Transverse colon (tissue), 4 donors: ENCODE results near the gene PPARD. TPM values are rescaled to one million over a fixed set of nuclear protein-coding genes. Genes with fewer than 3 reads are reported as not detected.
"Not testable (repeated sequence)": the region's sequence is repeated elsewhere in the genome, so short reads cannot be mapped to it uniquely, and the experiment has no call there.

Experiments used
- DNase-seq: peaks from one replicate; pipeline ENCODE4 v3.0.0-alpha.2; 2019
- H3K27ac ChIP-seq, 4 donors: fragments of 200-600 bp; sonication (generic); 2 replicates each; pipeline ENCODE4 v1.5.1; 2016 to 2018; ENCODE audit warnings: inconsistent platforms in 4 of 4
- H3K27me3 ChIP-seq: fragments of 200-600 bp; sonication (generic); 2 replicates; pipeline ENCODE4 v1.5.1; 2017; ENCODE audit warnings: inconsistent platforms
- H3K36me3 ChIP-seq, 4 donors: fragments of 200-600 bp; sonication (generic); 2 replicates each; pipeline ENCODE4 v1.5.1; 2017 to 2019; ENCODE audit warnings: inconsistent platforms in 4 of 4
- H3K4me1 ChIP-seq, 4 donors: fragments of 200-600 bp; sonication (generic); 2 replicates each; pipeline ENCODE4 v1.5.1; 2017 to 2020; ENCODE audit warnings: inconsistent platforms in 4 of 4
- H3K4me3 ChIP-seq, 4 donors: fragments of 200-600 bp; sonication (generic); 1 replicate in 1 of 4; 2 replicates in 3 of 4; pipeline versions ENCODE4 v1.5.1 to v1.6.1; 2017 to 2019; ENCODE audit warnings: inconsistent platforms in 4 of 4
- H3K9me3 ChIP-seq, 2 donors: fragments of 200-600 bp; sonication (generic); 2 replicates each; pipeline ENCODE4 v1.5.1; 2017 to 2019; ENCODE audit warnings: inconsistent platforms in 2 of 2
- CTCF ChIP-seq, 5 experiments: fragments of 200-600 bp in 3 of 5; fragments of 450-650 bp in 2 of 5; sonication (generic) in 3 of 5; IDR thresholded peaks; 1 replicate in 2 of 5; 2 replicates in 3 of 5; pipeline ENCODE4 v1.5.1; 2016 to 2017; ENCODE audit warnings: antibody characterized with exemption in 5 of 5, inconsistent platforms in 3 of 5, mild to moderate bottlenecking in 2 of 5, moderate library complexity in 1 of 5
- EP300 ChIP-seq: sonication (generic); formaldehyde crosslinking; IDR thresholded peaks from one replicate; pipeline ENCODE4 v1.6.1; 2017; ENCODE audit warnings: antibody characterized with exemption, low read depth
- POLR2A ChIP-seq: fragments of 450-650 bp; IDR thresholded peaks from one replicate; pipeline ENCODE4 v1.6.1; 2016; ENCODE audit warnings: antibody characterized with exemption, mild to moderate bottlenecking, moderate library complexity
- POLR2AphosphoS5 ChIP-seq, 3 donors: sonication (generic); formaldehyde crosslinking; IDR thresholded peaks; one replicate each; pipeline ENCODE4 v1.6.1; 2016; ENCODE audit warnings: antibody characterized with exemption in 3 of 3
- WGBS, 2 donors: methylation state at CpG; one replicate each; pipeline ENCODE4 v1.1.5; 2018; ENCODE audit warnings: low coverage in 1 of 2; 5-methylcytosine and 5-hydroxymethylcytosine counted together
- in situ Hi-C, 4 donors: fragments of 200-750 bp; cut with MboI; loops; one replicate each; pipeline versions ENCODE4 v1.15.0 to v1.15.1; 2017; ENCODE audit warnings: low sequenced_read_pairs in 3 of 4, low pct_ligation_motif_present in 1 of 4, low pct_unique_long_range_greater_than_20kb in 1 of 4
- intact Hi-C: fragments of 100-400 bp; cut with DNase I; formaldehyde crosslinking; loops from one replicate; pipeline ENCODE4 v1.15.1; 2023; ENCODE audit warnings: low total_unique reads
- total RNA-seq, 4 donors: library from RNA; depleted of rRNA; stranded (reverse); fragments of >200 nt; gene quantifications; one replicate each; pipeline ENCODE4 v1.1.0, GENCODE V29; 2016

The PPARD gene
- total RNA-seq, 4 donors from 2014 or later, result 19.8 to 110 (median 29.3) TPM

DNA sequence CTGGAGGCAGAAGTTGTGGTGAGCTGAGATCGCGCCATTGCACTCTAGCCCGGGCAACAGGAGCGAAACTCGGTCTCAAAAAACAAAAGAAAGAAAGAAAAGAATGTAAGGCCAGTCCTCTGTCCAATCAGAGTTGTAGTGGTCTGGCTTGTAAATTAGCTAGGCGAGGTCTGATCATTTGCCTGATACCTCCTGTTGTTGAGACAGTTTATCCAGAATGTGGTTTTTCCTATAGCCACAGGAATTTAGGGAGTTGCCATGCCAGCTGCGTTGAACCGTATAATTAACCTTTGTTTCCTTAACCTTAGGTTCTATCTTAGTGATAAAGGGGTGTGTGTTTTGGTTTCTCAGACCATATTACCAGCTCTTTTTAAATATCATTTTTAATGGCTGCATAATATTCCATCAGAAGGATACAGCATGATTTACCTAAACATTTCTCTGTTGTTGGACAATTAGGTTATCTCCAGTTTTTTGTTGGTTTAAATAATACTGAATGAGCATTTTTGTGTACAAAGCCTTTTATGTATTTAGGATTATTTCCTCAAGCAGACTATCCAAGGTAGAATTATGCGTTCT lies 11.7 kb upstream of the PPARD start:
- Histone ChIP-seq H3K4me1 (peaks cover 0 to 4% (median 3%) of the 10 kb centered on the region in 4 donors), H3K27ac (no peak overlapping the region), H3K9me3 (no peaks in the 10 kb centered on the region), H3K27me3 (no peaks in the 10 kb centered on the region), H3K4me3 (no peak overlapping the region), H3K36me3 (no peaks in the 10 kb centered on the region)
- no peak for DNase-seq
- WGBS, 2 donors, result 72 to 93% methylated on average over 4 to 9 of the region's 9 CpGs
- TF ChIP-seq POLR2AphosphoS5 (IDR thresholded peaks at IDR 0.05) (no peak), POLR2A (no peak), EP300 (no peak), CTCF (IDR thresholded peaks at IDR 0.05) (no peak)
- intact Hi-C loops (no loop called here), in situ Hi-C loops (loop anchor here in 1 of 4 donors (25.0 kb wide), 1 partner anchor 407 kb away; the partner anchor contains the start of gene ARMC12)

- H3K27me3 ChIP-seq, H3K4me3 ChIP-seq, H3K9me3 ChIP-seq, H3K4me1 ChIP-seq, intact Hi-C loops, H3K36me3 ChIP-seq: not testable (repeated sequence)
- WGBS, 2 donors, result 54% methylated on average over 9 of the region's 9 CpGs; no CpG with 5 or more reads in 1 of the 2 donors
- peak overlapping the region in 1 of 4 donors; percentile 47 for H3K27ac ChIP-seq
- TF ChIP-seq CTCF (IDR thresholded peaks at IDR 0.05), result peak in 3 of 5 experiments; percentile 20 to 40 (median 33)
- peak in 1 of 3 donors; percentile 9 for TF ChIP-seq POLR2AphosphoS5 (IDR thresholded peaks at IDR 0.05)
- in situ Hi-C loops, result loop anchor here in 1 of 4 donors (25.0 kb wide), 1 partner anchor 405 kb away; the partner anchor contains the start of gene ARMC12
- DNase-seq, result peak; percentile 90
Observed at GRCh38 chr6:35332074-35332887, 10.1 kb upstream of the PPARD start.

DNA sequence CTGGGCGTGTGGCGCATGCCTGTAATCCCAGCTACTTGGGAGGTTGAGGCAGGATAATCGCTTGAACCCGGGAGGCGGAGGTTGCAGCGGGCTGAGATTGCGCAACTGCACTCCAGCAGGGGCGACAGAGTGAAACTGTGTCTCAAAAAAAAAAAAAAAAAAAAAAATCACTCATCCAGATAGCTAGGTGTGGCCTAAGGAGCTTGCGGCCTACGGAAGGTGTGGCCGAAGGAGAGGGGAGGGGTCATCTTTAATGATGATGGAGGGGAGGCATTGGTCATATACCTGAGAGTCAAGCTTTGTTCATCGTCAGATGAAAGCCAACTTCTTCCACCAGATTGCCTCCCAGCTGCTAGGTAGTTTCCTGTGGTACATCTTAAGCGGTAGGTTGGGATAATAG lies 801 bp upstream of the PPARD start:
- peaks cover 0 to 1% (median 0%) of the 10 kb centered on the region in 4 donors for H3K36me3 ChIP-seq
- TF ChIP-seq POLR2AphosphoS5 (IDR thresholded peaks at IDR 0.05) (no peak), POLR2A (no peak), CTCF (IDR thresholded peaks at IDR 0.05) (no peak), EP300 (no peak)
- in situ Hi-C loops (loop anchor here in 3 of 4 donors (5.0 to 25.0 kb wide), 3 partner anchors 103 to 396 kb away; partner anchors contain the start of genes ARMC12 (in 1 of the 3) and FANCE (in 1 of the 3)), intact Hi-C loops (loop anchor here (5.0 kb wide), 1 partner anchor 111 kb away; the partner anchor contains the start of gene FANCE)
- H3K4me3 ChIP-seq, result no peak overlapping the region
- H3K27me3 ChIP-seq, result peaks cover 4% of the 10 kb centered on the region
- 81 to 89% methylated on average over 13 of the region's 13 CpGs for WGBS, 2 donors
- peaks cover 4 to 30% (median 13%) of the 10 kb centered on the region in 4 donors for H3K4me1 ChIP-seq
- H3K27ac ChIP-seq, result no peak overlapping the region
- H3K9me3 ChIP-seq, result no peaks in the 10 kb centered on the region
- DNase-seq, result no peak
